GM19397 (cell line): ENCODE data around the gene LRP11.
"Not testable (repeated sequence)": the region's sequence is repeated elsewhere in the genome, so short reads cannot be mapped to it uniquely, and the experiment has no call there.

Experiments
- ATAC-seq: cut with Tn5 transposase; IDR thresholded peaks from one replicate; pipeline ENCODE4 v1.9.1; 2021; ENCODE audit warnings: mild to moderate bottlenecking, moderate library complexity; ENCODE audit not compliant: unreplicated experiment

Gene LRP11, protein sequence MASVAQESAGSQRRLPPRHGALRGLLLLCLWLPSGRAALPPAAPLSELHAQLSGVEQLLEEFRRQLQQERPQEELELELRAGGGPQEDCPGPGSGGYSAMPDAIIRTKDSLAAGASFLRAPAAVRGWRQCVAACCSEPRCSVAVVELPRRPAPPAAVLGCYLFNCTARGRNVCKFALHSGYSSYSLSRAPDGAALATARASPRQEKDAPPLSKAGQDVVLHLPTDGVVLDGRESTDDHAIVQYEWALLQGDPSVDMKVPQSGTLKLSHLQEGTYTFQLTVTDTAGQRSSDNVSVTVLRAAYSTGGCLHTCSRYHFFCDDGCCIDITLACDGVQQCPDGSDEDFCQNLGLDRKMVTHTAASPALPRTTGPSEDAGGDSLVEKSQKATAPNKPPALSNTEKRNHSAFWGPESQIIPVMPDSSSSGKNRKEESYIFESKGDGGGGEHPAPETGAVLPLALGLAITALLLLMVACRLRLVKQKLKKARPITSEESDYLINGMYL

DNA sequence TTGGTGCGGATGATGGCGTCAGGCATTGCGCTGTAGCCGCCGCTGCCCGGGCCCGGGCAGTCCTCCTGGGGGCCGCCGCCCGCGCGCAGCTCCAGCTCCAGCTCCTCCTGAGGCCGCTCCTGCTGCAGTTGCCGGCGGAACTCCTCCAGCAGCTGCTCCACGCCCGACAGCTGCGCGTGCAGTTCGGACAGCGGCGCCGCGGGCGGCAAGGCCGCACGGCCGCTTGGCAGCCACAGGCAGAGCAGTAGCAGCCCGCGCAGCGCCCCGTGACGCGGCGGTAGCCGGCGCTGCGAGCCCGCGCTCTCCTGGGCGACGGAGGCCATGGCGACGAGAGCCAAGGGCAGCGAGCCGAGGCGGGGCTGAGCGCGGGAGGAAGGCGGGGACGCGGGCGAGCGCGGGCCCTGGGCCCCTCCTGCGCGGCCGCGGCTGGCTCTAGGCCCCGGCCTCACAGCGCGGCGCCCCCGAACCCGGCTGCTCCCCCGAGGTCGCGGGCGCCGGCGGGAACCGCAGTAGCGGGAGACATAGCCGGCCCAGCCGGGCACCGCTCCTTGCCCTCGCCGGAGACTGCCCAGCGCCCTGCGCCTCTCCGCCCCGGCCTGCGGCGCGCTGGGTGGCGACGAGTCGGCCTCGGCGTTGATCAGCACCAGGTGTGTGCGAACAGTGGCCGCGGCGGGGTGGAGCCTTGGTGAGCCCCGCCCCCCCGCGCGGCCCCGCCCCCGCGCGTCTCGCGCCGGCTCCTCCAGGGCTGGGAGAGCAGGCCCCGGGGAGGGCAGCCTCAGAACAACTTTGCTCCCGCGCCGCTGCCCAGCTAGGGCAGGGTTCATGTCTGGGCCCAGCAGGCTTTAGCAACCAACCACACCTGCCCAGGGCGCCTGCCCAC, at the start of gene LRP11:
Gene LRP11 (minus strand): TSS at position 662 of the 880 bp plus-strand sequence. CDS start 339 bp downstream, at position 323.
- ATAC-seq: peak; percentile 82

DNA sequence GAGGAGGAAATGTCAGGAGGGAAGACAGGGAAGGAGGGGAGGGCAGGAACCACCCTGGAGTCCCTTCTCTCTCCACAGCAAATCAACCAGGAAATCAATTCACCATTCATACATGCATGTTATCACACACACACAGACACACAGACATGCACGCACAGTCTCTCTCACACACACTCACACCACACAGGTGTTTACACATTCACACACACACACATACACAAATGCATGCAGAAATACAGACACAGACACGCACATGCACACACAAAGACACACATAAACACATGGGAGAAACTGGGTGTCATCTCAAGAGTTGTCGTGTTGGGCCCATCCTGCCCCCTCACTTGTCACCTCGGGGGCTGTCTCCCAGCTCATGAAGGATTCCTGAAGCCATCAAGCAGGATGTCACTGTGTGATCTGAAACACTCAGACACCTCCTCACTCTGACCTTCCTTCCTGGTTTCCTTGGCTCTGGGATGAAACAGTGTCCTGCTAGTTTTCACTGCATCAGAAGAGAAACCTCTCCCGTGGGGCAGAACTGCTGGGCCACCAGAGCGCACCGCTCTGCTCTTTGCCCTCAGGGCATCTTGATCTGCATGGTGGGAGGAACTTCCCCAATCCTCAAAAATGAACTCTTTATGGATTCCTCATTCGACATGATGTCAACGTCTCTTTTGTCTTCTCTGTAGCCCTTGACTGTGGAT, 49.5 kb upstream of the LRP11 start:
- no peak for ATAC-seq

DNA sequence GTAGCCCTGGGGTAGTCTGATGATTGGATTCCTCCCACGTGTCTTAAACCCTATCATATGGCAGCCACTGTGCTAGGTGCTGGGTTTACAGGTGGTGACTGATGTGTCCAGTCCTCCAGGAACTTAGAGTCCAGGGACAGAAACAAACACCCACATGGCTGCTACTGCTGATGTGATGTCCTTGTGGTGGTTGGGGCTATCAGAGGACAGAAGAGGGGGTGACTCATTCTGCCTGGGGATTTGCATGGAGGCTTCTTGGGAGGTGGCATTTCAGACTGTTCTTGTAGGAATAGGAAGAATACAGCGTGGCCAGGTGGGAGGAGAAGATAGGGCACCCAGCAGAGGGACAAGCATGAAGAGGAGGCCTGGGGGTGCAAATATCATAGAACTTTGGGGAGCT, 48.9 kb upstream of the LRP11 start:
- no peak for ATAC-seq

DNA sequence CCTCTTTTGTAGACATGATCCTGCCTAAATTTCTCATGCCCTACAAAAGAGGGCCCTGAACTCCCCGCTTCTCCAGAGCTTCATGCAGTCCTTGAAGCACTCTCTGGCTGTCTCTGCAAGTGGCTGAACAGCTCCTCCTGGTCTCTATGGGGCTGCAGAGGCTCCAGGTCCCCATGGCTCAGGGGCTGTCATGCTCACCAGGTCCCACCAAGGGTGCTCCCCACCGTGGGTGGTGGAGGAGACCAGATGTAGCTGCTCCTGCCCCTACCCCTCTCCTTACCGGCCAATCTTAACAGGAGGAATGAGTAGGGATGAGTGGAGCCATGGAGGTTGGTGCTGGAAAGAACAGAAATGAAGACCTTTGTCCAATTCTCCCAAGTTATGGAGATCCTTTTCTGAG, 48.5 kb upstream of the LRP11 start:
- ATAC-seq: not testable (repeated sequence)

DNA sequence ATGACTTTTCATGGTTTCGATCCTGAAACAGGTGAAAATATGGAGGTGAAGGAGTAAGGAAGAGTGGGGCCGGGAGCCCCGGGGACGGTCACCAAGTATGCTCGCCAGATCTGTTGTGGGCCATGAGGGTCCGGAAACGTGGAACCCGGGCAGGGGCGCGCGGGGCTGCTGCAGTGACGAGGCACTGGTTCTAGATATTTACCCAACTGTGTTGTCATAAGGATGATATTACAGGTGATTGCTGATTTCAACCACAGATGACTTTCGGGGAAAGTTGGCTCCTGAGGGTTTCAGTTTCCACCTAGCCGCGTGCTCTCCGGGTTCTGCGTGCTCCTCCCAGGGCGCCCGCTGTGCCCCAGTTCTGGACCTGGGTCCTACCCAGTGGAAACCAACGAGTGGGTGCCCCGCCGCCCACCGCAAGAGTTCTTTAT, 46.6 kb upstream of the LRP11 start:
- no peak for ATAC-seq

DNA sequence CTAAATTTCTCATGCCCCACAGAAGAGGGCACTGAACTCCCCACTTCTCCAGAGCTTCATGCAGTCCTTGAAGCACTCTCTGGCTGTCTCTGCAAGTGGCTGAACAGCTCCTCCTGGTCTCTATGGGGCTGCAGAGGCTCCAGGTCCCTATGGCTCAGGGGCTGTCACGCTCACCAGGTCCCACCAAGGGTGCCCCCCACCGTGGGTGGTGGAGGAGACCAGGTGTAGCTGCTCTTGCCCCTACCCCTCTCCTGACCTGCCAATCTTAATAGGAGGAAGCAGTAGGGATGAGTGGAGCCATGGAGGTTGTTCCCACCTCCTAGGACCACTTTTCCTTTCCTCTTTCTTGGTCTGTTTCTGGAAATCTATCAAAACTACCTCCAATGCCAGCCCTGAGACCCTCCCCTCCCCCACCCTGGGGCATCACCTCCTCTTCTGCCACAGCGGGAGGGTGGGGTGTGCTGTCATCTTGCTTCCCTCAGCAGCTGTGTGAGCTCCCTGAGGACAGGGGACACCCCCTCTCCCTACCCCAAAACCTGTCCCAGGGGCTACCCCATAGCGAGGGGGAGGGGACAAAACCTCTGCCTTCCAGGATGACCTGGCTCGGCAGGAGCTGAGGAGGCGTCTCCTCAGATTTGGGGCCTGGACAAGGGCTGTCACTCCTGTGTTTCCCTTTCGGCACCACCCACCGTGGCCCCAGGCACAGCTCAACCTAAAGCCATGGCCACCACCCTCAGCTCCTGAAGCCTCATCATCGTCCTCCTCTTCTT, 45.7 kb upstream of the LRP11 start:
- no peak for ATAC-seq

DNA sequence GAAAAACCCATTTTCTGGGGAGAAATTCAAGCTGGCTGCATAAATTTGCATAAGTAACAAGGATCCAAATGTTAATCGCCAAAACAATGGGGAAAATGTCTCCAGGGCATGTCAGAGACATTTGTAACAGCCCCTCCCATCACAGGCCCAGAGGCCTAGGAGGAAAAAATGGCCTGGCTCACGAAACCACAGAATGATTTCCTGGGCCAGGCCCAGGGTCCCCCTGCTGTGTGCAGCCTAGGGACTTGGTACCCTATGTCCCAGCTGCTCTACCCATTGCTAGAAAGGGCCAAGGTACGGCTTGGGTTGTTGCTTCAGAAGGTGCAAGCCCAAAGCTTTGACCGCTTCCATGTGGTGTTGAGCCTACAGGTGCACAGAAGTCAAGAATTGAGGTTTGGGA, 44.3 kb upstream of the LRP11 start:
- not testable (repeated sequence) for ATAC-seq

DNA sequence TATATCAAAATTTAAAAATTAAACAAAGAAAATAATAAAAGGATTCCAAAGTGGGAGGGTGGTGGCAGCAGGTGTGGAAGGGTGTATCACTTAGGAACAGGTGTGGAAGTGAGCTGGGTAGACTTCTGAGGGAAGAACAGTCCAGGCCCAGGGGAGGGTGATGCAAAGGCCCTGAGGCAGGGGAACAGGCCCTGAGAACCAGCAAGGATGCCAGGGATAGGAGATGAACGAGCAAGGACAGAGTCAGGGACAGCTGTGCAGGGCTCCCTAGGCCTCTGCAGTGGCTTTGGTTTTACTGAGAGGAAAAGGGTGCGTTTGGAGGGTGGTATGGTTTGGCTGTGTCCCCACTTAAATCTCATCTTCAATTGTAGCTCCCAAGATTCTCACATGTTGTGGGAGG, 43.2 kb upstream of the LRP11 start:
- no peak for ATAC-seq

DNA sequence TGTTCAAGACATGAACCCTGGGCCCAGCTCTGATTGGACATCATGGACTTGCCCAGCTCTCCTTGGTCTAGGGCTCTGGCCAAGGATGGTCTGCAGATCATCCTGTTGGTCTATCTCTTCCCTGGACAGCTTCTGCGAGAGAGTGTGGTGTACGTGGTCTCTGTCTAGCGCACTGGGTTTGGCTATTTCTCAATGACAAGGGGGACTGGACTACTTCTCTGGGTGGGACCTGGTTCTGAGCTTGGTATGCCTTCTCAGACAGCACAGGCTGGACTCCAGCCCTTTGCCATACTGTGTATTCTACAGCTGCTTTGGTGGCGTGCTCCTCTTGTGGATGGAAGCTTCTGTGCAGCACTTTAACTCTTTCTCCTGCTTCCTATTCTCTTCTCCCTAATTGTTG, 42.2 kb upstream of the LRP11 start:
- ATAC-seq: no peak

DNA sequence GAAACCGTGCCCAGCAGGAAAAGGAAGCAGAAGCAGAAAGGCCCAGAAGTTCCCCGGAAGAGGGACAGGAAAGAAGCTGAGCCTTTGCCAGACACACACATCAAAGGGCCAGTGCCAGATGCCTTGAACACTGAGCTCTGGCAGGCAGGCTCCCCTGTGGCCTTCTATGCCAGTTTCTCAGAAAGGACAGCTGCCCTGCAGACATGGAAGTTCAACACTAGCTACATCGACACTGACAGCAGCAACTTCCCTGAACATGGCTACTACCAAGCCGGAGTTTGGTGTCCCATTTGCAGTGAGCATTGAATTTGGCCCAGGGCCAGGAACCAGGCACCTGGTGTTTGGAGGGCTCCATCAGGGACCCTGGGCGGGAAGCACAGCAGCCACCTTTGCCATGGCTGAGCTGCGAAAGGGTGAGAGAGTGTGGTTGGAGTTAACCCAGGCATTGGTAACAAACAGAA, 41.8 kb upstream of the LRP11 start:
- no peak for ATAC-seq

DNA sequence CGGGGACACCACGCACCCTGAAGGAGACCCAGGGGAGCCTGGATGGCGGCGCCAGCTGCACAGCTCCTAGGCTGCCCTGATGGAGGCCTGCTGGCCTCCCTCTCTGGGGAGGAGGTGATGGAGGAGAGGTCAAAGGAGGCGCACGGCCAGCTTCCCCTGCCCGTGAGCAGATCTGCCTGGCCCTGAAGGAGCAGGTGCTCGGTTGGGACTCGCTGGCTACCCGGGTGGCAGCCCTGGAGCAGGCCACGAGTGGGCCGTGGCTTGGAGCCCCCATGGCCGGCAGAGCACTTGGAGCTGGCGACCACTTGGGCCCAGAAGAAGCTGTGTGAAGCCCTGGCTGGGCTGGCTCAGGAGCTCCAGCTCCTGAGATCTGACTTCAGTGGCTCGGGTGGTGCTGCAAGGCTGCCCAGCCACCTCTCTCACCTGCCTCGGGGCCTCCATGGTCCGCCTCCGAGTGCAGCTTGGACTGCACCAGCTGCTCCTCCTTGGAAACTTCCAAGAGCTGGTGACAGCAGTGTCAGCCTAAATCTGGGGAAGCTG, 41.3 kb upstream of the LRP11 start:
- no peak for ATAC-seq

DNA sequence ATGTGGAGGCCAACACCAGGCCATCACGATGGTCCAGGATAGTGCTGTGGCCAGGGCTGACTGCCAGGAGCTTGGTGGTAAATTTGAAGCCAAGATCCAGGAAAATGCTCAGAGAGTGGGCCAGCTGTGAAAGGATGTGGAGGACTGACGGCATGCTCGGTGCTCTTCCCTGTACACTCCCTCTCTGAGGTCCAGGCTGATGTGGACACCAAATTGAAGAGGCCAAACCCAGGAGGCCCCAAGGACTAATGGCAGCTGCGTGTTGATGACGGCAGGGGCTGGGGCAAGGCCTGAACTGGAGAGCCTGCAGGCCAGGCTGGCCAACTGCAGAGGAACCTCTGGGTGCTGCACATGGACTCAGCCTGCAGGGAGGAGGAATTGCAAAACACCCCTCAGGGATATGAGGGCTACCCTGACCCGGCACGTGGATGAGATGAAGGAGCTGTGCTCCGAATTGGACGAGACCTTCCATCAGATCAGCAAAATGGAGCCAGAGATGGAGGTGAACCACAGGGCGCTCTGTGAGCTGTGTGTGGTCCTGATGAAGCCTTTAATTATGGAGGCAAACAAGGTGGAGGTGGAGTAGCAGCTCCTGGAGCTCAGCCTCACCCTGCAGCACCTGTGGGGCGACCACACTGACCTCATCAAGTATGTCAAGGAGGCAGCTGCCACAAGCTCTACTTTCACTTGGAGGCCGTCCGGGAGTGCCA, 40.7 kb upstream of the LRP11 start:
- no peak for ATAC-seq

DNA sequence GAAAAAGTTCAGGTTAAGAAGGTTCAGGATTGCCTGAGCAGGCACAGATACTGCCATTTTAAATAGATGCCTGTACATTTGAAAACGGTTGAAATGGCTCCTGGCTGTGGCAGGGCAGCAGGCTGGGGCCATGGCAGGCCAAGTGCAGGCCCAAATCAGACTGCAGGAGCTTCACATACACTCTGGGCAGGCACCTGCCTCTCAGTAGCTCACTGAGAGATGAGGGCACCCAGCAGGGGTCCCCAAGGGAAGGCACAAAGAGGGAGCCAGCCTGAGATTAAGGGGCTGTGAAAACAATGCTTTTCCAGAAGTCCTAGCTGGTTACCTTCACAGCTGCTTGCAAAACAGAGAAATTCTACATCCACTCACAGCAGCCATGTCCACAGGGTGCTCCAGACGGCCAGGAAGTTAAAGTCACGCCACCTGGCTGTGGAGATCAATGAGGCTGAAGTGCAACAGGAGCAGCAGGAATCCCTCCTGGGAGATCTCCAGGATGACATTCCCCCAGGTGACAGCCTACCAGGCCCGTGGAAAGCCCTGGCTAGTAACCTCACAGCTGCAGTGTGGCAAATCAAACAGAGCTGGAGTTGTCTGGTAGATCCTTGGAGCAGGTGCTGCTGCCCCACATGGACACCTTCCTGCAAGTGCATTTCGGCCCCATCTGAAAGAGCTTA, 39.9 kb upstream of the LRP11 start:
- ATAC-seq: no peak

DNA sequence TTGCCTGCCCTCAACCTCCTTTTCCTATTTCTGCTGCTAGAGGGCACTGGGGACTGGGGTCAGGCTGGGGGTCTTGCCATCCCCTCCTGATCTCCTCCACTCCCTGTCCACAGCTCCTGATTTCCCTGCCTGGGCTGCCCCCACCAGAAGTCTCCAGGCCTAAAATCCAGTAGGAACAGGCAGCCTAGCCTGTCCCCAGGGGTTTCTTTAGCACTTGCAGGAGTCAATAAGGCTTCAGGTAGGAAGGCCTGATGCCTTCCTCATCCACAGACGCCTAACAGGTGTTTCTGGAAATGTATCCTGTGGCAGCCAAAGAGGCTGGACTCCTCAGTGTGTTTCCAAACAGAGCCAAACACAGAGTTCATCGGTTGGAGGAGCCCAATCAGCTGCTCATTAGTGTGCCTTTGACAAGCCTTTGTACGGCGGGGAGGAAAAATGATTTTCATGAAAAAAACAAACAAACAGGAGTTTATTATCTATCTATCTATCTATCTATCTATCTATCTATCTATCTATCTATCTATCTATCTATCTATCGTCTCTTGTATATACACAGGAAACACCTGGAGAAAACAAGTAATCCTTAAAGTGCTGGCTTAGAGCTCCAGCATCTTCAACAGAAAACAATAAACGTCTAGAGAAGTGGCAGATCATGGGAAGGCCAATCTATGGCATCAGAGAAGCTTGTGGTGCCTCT, 37.4 kb upstream of the LRP11 start:
- ATAC-seq: no peak

DNA sequence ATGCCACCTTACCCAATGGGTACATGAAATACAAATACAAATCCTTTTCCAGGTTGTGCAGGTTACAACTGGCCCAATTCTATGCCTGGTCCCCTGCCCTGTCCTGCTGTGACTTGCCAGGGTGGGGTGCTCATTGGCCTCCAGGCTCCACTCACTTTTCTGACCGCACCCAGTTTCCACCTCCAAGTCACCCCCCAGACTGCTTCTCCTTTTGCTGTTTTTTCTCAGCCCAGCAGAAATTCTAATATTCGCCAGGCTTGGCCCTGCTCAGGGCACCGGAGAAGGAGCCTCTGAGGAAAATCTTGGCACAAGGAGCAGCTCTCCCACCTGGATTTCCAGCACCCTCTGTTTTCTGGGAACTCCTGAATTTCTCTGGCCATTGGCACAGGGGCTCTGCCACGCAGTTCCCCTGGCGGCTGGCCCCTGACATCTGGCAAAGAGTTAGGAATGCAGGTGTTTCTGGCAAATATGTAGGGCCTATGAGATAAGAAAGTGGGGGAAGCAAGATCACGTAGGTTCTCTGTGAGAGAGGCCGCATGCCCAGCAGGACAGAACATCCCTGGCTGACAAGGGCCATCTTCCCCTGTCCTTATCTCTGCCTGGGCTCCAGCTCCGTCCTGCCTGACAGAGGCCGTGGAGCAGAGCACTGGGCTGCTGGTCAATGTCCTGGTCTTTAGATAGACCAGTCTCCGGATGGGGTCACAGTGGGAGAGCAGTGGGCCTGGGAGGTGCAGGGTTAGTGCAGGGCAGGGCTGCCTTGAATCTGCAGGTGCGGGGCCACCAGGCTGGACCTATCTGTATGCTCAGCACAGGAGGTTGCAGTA, 36.7 kb upstream of the LRP11 start:
- ATAC-seq: no peak

DNA sequence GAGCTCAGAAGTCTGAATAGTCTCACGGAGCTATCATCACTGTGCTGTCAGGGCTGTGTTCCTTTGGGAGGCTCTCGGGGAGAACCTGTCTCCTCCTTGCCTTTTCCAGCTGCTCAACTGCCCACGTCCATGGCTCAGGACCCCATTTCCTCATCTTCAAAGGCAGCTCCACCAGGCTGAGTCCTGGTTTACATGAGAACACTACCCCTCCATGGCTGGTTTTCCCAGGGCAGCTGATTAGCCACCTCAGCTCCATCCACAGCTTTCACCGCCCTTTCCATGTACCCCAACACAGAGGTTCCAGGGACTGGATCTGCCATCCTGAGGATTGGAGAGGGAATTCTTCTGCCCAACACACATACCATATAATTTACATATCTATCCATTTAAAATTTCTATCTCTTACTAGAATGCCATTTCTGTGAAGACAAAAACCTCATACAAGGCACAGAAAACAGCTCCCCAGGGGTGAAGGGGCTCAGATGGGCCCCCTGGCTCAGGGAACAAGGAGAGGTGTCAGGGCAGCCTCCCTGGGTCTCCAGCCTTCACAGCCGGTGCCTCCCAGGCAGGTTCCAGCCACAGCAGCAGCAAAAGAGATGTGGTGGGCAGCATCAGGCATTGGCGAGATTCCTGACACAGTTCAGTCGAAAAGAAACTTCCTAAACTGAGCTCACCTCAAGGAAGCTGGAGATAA, 35.9 kb upstream of the LRP11 start:
- no peak for ATAC-seq

DNA sequence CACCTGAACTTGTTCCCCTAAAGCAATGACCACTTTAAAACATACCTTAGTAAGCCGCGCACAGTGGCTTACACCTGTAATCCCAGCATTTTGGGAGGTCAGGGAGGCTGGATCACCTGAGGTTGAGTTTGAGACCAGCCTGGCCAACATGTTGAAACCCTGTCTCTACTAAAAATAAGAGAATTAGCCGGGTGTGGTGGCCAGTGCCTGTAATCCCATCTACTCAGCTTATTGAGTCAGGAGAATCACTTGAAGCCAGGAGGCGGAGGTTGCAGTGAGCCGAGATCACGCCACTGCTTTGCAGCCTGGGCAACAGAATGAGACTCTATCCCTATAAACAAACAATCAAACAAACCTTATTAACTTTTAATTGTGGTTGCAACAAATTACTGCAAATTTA, 35.3 kb upstream of the LRP11 start:
- ATAC-seq: no peak
